ENCODE data around the gene SSR3.

- TF ChIP-seq, protein P1, sequence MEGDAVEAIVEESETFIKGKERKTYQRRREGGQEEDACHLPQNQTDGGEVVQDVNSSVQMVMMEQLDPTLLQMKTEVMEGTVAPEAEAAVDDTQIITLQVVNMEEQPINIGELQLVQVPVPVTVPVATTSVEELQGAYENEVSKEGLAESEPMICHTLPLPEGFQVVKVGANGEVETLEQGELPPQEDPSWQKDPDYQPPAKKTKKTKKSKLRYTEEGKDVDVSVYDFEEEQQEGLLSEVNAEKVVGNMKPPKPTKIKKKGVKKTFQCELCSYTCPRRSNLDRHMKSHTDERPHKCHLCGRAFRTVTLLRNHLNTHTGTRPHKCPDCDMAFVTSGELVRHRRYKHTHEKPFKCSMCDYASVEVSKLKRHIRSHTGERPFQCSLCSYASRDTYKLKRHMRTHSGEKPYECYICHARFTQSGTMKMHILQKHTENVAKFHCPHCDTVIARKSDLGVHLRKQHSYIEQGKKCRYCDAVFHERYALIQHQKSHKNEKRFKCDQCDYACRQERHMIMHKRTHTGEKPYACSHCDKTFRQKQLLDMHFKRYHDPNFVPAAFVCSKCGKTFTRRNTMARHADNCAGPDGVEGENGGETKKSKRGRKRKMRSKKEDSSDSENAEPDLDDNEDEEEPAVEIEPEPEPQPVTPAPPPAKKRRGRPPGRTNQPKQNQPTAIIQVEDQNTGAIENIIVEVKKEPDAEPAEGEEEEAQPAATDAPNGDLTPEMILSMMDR (conservative IDR thresholded peaks at IDR 0.05; ENCODE audit: low read length) = no peak
- no peak for TF ChIP-seq EZH2phosphoT487 (IDR thresholded peaks at IDR 0.05; ENCODE audit: borderline replicate concordance)
Measured at GRCh38 chr3:156559321-156559720, 4.4 kb upstream of the SSR3 start.
